Putamen (tissue), 1 donor: ENCODE results near the gene UGT2A3.
"Not testable (repeated sequence)": the region's sequence is repeated elsewhere in the genome, so short reads cannot be mapped to it uniquely, and the experiment has no call there.

Source experiments
- DNase-seq: peaks from one replicate; pipeline ENCODE4 v3.0.0-alpha.2; 2016; ENCODE audit warnings: low spot score

Gene UGT2A3

GRCh38 chr4:68951078-68951805 is at the start of gene UGT2A3:
UGT2A3 (minus strand) TSS chr4:68951804; CDS start chr4:68951760, 44 bp downstream.
- DNase-seq = no peak

DNA sequence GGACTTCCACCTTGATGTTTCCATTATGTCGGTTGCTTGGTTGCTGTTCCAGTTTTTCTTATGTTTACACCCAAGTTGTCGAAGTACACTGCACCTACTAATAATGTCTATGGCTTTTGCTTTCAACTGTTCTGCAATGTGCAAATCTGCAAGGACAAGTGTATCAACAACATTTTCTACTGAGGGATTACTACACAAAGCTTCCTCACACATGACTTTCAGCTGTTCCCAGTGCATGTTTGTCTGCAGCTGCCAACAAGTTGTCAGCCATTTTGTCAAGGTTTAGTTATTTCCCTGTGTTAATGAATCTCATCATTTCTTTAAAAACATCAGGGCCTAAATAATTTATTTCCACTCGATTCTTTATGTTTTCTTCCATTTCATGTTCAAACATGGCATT is 45.4 kb upstream of the UGT2A3 start:
- no peak for DNase-seq

DNA sequence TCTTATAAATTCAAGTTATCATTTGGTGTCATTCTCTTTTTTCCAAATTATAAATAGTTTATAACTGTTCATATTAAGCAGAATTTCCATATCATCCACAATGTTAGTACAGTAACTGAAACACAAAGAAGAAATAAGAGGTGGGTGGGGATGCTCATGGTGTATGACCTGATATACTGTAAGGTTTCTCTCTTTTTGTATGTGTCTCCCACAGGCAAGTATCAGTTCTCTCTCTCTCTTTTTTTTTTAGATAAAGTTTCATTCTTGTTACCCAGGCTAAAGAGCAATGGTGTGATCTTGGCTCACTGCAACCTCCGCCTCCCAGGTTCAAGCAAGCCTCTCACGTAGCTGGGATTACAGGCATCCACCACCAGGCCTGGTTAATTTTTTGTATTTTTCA is 43.7 kb upstream of the UGT2A3 start:
- DNase-seq = no peak

GRCh38 chr4:68987007-68987406 is 35.4 kb upstream of the UGT2A3 start:
- DNase-seq = no peak

DNA sequence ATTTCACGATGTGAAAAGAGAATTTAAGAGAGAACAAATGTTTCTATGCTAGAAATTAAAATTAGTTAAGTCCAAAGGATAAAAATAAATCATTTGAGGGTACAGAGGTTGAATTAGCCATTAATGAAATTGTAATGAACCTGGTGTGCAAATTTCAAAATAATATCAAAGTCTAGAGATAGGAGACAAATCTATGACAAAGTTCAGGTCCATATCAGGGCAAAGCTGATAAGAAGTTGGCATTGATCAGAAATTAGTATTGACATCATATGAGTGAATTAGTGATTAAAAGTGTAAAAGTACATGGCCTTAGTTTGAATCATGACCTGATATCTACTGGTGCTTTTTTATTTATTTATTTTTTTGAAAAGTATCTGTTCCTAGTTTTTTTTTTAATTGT is 33.8 kb upstream of the UGT2A3 start:
- no peak for DNase-seq

GRCh38 chr4:68984947-68985346 is 33.3 kb upstream of the UGT2A3 start:
- DNase-seq = no peak

DNA sequence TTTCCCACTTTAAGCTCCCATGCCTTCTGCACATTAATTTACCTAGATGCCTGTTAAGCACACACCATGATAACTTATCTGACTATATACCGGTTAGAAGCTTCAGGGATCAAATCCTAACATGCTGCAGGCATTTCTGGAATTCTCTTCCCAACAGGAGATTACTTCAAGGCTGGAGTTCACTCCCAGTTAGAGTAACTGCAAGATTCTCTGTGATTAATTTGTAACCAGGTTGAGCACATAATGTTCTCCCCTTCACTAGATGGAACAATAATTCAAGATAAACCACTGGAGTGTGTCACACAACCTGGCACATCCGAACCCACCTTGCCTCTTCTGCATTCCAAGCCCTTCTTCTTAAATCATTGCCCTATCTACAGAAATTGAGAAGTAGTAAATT is 11.8 kb upstream of the UGT2A3 start:
- no peak for DNase-seq

DNA sequence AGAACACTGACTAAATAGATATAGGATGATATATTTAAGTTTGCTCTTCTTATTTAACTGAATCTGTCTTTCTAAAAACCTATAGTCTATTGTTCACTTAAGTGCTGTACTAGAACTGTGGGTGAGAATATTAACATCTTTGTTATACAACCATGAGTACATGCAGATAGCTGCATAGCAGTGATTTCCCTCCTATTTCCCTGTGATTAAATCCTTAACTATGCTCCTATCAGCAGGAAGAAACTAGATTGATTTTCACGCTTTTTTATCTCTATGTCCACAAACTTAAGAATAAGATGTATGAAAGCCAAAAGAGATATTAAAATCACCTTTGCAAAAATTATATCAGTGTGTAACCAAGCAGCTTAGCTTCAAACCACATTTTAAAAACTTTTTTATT is 11.3 kb upstream of the UGT2A3 start:
- no peak for DNase-seq

DNA sequence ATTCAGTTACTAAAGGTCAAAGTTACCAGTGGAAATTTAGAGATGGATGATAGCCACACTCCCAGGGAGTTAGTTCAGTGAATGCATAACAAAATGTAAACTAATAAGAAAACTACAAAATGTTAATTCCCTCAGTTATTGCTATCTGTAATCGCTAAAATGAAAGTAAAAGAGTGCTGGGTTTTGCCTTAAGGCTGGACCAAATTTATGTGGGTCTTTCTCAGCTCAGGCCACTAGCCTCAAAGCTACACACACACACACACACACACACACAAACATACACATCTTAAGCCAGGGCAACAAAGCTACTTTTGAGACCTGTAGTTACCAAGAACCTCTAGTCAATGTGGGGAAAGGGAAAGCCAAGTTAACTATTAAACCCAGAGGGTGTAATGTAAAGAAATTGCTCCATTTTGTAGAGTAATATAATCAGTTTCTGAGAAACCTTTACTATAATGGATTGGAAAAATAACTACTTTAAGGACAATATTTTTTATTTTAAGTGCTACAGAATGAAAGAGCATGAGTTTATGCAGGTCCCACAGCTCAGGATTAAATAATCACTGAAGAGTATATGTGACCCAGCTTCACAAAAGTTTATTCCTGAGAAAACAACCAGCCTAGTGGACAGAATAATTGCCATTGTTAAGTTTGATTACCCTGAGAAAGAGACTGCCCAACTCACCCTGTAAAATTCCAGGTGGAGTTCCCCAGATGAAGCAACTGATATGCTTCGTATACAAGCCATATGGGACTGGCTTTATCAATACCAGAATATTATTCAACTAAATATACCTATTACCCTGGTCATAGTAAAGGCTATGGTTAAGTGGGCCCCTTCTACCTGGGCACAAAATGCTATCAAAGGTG is 8.9 kb upstream of the UGT2A3 start:
- no peak for DNase-seq

- not testable (repeated sequence) for DNase-seq
Measured at GRCh38 chr4:68959085-68959484, 7.5 kb upstream of the UGT2A3 start.

- no peak for DNase-seq
Measured at GRCh38 chr4:68954126-68954525, 2.5 kb upstream of the UGT2A3 start.

GRCh38 chr4:68953056-68953596 is 1.5 kb upstream of the UGT2A3 start:
- no peak for DNase-seq

- DNase-seq = no peak
Measured at GRCh38 chr4:68951806-68952585, 392 bp upstream of the UGT2A3 start.

DNA sequence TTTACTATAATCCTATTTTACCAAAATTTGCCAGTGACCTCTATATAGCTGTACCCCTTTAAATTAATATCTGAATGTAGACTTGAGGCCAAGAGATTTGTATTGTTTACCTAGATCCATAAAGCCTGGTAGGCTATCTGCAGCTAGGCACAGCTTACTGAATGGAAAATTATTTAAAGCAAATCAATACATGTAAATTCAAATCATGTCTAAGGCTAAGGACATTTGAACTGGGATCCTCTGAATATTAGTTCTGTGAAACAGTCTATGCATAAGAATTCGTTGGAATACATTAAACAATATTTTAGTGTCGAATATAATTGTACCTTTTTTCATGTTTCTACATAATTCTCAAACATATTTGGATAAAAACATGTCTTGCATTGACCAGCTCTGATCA is 1.6 kb downstream of the UGT2A3 start:
- no peak for DNase-seq

DNA sequence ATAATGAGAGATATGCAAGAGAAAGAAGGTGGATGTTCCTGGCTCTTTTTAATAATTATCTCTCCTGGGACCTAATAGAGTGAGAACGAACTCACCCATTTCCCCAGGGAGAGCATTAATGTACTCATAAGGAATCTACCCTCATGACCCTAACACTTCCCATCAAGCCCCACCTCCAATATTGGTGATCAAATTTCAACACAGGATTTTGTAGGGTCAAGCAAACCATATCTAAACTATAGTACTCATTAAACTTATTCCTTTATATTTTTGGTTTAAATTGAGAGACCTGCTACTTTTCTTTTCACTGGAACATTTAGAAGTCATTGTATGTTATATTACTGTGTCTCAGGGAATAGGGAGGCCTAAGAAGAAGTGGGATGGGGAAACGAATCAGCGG is 2.6 kb downstream of the UGT2A3 start:
- DNase-seq = no peak

DNA sequence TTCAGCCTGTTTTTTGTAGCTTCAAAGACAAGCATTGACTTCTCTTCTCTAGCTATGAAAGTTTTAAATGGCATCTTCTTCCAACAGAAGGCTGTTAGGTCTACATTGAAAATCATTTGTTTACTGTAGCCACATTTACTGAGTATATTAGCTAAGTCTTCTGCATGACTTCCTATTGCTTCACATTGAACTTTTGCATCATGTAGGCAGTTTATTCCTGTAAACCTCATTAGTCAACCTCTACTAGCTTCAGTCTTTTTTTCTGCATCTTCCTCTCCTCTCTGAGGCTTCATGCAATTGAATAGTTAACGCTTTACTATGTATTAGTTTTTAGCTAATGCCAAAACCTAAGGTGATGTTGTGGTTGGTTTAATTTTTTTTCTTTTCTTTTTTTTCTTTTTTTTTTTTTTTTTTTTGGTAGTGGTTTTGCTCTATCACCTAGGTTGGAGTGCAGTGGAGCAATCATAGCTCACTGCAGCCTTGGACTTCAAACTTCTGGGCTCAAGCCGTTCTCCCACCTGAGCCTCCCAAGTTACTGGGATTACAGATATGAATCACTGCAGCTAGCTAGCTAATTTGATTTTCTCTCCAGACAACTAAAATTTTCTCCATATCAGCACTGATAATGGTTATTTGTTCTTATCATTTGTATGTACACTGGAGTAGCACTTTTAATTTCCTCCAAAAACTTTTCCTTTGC is 3.4 kb downstream of the UGT2A3 start:
- DNase-seq = no peak

DNA sequence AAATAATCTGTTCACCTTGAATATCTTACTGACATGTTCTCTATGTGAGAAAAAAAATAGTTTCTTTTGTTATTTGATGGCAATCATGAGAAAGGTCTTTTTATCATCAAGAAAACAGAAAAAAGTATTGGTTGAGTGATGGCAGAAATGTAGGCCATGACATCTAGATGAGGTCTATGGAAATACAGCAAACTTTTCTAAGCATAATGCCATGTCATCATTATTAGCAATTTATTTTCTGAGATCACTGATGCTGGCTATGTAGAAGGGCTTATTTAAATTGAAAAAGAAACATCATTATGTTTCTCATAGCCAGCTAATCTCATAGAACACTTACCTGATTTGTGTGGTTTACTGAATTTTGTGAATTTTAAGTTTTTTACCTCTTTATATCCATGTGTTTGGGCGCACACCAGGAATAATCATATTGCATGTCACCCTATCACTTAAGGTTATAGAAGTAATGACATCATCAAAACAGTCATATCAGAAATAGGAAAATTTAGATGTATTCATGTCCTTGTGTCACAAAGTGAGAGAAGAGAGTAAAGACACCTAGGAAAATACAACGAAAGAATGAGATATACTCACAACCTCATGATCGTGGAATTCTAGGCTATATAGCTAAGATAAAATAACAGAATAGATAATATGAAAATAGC is 22.4 kb downstream of the UGT2A3 start:
- DNase-seq = no peak

GRCh38 chr4:68927165-68927564 is 24.4 kb downstream of the UGT2A3 start:
- DNase-seq = no peak

GRCh38 chr4:68922202-68922601 is 29.4 kb downstream of the UGT2A3 start:
- DNase-seq = not testable (repeated sequence)

- DNase-seq = no peak
Measured at GRCh38 chr4:68921051-68921450, 30.6 kb downstream of the UGT2A3 start.

DNA sequence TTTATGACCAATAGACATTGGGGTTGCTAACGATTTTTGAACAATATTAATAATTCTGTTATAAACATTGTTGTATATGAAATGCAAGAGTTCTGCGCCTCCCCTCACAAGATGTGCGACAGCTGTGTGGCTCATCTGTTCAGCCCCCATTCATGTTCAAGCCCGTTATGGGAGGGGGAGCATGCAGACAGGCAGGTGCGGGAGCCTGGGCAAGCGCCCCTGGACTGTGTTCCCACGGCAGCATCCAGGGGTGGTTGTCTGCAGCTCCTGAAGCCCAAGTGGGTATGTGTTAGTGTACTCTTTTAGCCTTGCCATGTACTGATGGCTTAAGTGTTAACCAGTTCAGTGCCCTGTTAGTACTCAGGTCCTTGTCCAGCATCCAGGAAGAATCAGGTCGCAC is 34.6 kb downstream of the UGT2A3 start:
- no peak for DNase-seq
